HepG2 (cell line): ENCODE measurements around the gene FXN. TPM values are rescaled to one million over a fixed set of nuclear protein-coding genes. Genes with fewer than 3 reads are reported as not detected.

Source experiments
- ATAC-seq: fragments of 200-7000 bp; cut with Tn5 transposase; 3 replicates; pipeline ENCODE4 v1.9.1; 2020; ENCODE audit warnings: mild to moderate bottlenecking, moderate library complexity
- BruUV-seq: library from RNA; stranded (reverse); fragments of 400-500 nt; replicated peaks from 2 replicates; lab custom pipeline; 2021; lab: Mats Ljungman, UMichigan
- CTCF ChIA-PET: fragments of 300-600 bp; formaldehyde crosslinking; extraction: SDS; loops from one replicate; lab custom pipeline; 2021; ENCODE audit warnings: low total read pairs, inconsistent platforms, low intra/inter-chr PET ratio; lab: Yijun Ruan, JAX
- POLR2A ChIA-PET: fragments of 350-600 bp; sonication (Branson Sonifier 250); formaldehyde crosslinking; loops from one replicate; lab custom pipeline; 2020; ENCODE audit warnings: antibody characterized with exemption, inconsistent platforms; lab: Yijun Ruan, JAX
- DNase-seq: peaks from one replicate; pipeline ENCODE4 v3.0.0-alpha.2; 2015; ENCODE audit warnings: low spot score
- FAIRE-seq: peaks from 3 replicates; lab custom pipeline; 2011; peaks lifted over from hg19 to GRCh38; lab: Jason Lieb, UNC
- H2AFZ ChIP-seq: one replicate; pipeline ENCODE4 v1.6.1; 2011; ENCODE audit warnings: low read length, inconsistent platforms
- H3K27ac ChIP-seq: fragments of 300-600 bp; 3 replicates; pipeline ENCODE4 v1.8.0; 2011; ENCODE audit warnings: mixed run types, mild to moderate bottlenecking, mixed read lengths, low read length, inconsistent platforms; ENCODE audit not compliant: insufficient read depth; ENCODE audit errors: extremely low read length
- H3K27me3 ChIP-seq, 2 experiments: fragments of 200-600 bp in 1 of 2; 2 replicates in 1 of 2; 3 replicates in 1 of 2; pipeline versions ENCODE4 v1.6.0 to v1.8.0; 2011; ENCODE audit warnings: low read length in 2 of 2, mild to moderate bottlenecking in 2 of 2, moderate library complexity in 2 of 2, inconsistent platforms in 1 of 2; ENCODE audit not compliant: insufficient read depth in 2 of 2, control insufficient read depth in 1 of 2
- H3K36me3 ChIP-seq, 2 experiments: fragments of 200-600 bp in 1 of 2; replicated peaks in 1 of 2; 2 replicates in 1 of 2; 3 replicates in 1 of 2; pipeline versions ENCODE4 v1.5.1 to v1.8.0; 2011; ENCODE audit warnings: low read length in 2 of 2, inconsistent platforms in 1 of 2; ENCODE audit not compliant: insufficient read depth in 2 of 2, control insufficient read depth in 1 of 2
- H3K4me1 ChIP-seq: 2 replicates; pipeline ENCODE4 v1.5.1; 2012; ENCODE audit warnings: low read length, inconsistent platforms; ENCODE audit not compliant: insufficient read depth
- H3K4me2 ChIP-seq: 2 replicates; pipeline ENCODE4 v1.6.0; 2011; ENCODE audit warnings: low read depth, low read length, inconsistent platforms
- H3K4me3 ChIP-seq, 3 experiments: fragments of 200-600 bp in 1 of 3; sonication (generic), shearing (Covaris generic) in 1 of 3; replicated peaks in 1 of 3; 2 replicates each; pipeline ENCODE4 v1.5.1; 2011 to 2016; ENCODE audit warnings: low read length in 3 of 3, inconsistent platforms in 2 of 3, low read depth in 2 of 3, mild to moderate bottlenecking in 2 of 3, control low read depth in 1 of 3, mixed read lengths in 1 of 3; ENCODE audit not compliant: insufficient read depth in 1 of 3
- H3K79me2 ChIP-seq: one replicate; pipeline ENCODE4 v1.6.1; 2011; ENCODE audit warnings: low read length, inconsistent platforms; ENCODE audit not compliant: insufficient read depth
- H3K9ac ChIP-seq: 2 replicates; pipeline ENCODE4 v1.6.0; 2011; ENCODE audit warnings: mild to moderate bottlenecking, low read depth, low read length, inconsistent platforms; ENCODE audit not compliant: insufficient read depth
- H3K9me3 ChIP-seq: 2 replicates; pipeline ENCODE4 v1.5.1; 2012; ENCODE audit warnings: mild to moderate bottlenecking, low read length
- H4K20me1 ChIP-seq: 2 replicates; pipeline ENCODE4 v1.6.0; 2011; ENCODE audit warnings: inconsistent platforms, mild to moderate bottlenecking, low read length, moderate library complexity; ENCODE audit not compliant: insufficient read depth
- ARNT2 ChIP-seq: sonication (generic); formaldehyde crosslinking; IDR thresholded peaks from 2 replicates; pipeline ENCODE4 v1.8.0; 2022; ENCODE audit warnings: mild to moderate bottlenecking, low read depth, missing genetic modification reagents, moderate library complexity
- GABPB1 ChIP-seq: IDR thresholded peaks from 2 replicates; pipeline ENCODE4 v1.6.1; 2016; ENCODE audit warnings: mild to moderate bottlenecking, missing genetic modification reagents, moderate library complexity, missing compliant biosample characterization
- KAT8 ChIP-seq: IDR thresholded peaks from 2 replicates; pipeline ENCODE4 v1.6.1; 2016; ENCODE audit warnings: missing genetic modification reagents, missing compliant biosample characterization
- MTA1 ChIP-seq: sonication (generic); formaldehyde crosslinking; IDR thresholded peaks from 2 replicates; pipeline ENCODE4 v1.4.0; 2020; ENCODE audit warnings: missing genetic modification reagents, mild to moderate bottlenecking, borderline replicate concordance
- SMARCC2 ChIP-seq: fragments of 450-650 bp; IDR thresholded peaks from 2 replicates; pipeline ENCODE4 v1.6.1; 2017; ENCODE audit warnings: antibody characterized with exemption, mild to moderate bottlenecking
- TCF12 ChIP-seq, 2 experiments: fragments of 450-650 bp in 1 of 2; sonication (generic) in 1 of 2; formaldehyde crosslinking in 1 of 2; IDR thresholded peaks; 2 replicates each; pipeline versions ENCODE4 v1.6.1 to v1.8.0; 2017 to 2022; ENCODE audit warnings: antibody characterized with exemption in 1 of 2, mild to moderate bottlenecking in 1 of 2, missing genetic modification reagents in 1 of 2, moderate library complexity in 1 of 2
- TRIM24 ChIP-seq: sonication (generic); formaldehyde crosslinking; IDR thresholded peaks from 2 replicates; pipeline ENCODE4 v1.8.0; 2022; ENCODE audit warnings: mild to moderate bottlenecking, missing genetic modification reagents
- ZFP90 ChIP-seq: sonication (generic); formaldehyde crosslinking; IDR thresholded peaks from 2 replicates; pipeline ENCODE4 v1.8.0; 2022; ENCODE audit warnings: missing genetic modification reagents, mild to moderate bottlenecking, inconsistent platforms, borderline replicate concordance
- ZNF12 ChIP-seq: sonication (generic); formaldehyde crosslinking; IDR thresholded peaks from 2 replicates; pipeline ENCODE4 v1.5.0; 2020; ENCODE audit warnings: missing genetic modification reagents
- WGBS: methylation state at CpG from one replicate; pipeline ENCODE4 v1.1.6; 2017; ENCODE audit warnings: low lambda C conversion rate; 5-methylcytosine and 5-hydroxymethylcytosine counted together
- in situ Hi-C: cut with HindIII; loops from 2 replicates; pipeline ENCODE4 v1.10.0; 2017; ENCODE audit warnings: low pct_unique_long_range_greater_than_20kb; ENCODE audit not compliant: extremely low pct_ligation_motif_present
- intact Hi-C: fragments of 100-400 bp; cut with micrococcal nuclease; formaldehyde crosslinking; loops from one replicate; pipeline ENCODE4 v1.10.0; 2022; ENCODE audit not compliant: unreplicated experiment
- polyA plus RNA-seq, 8 experiments: library from polyadenylated mRNA; depleted of rRNA in 3 of 8; stranded (reverse) in 7 of 8; unstranded in 1 of 8; fragments of >200 nt; fragmentation: Illumina TruSeq in 4 of 8; extraction: Trizol in 4 of 8; gene quantifications; 2 replicates each; pipeline versions ENCODE4 v1.2.1 to v1.2.3, GENCODE V29; 2011 to 2016; ENCODE audit warnings: low read depth in 4 of 8, missing spikeins in 1 of 8, mixed read lengths in 1 of 8; ENCODE audit not compliant: insufficient read depth in 1 of 8
- total RNA-seq, 5 experiments: library from RNA; depleted of rRNA; stranded (reverse); fragments of >200 nt; fragmentation: Illumina TruSeq; extraction: Trizol; gene quantifications; 2 replicates each; pipeline ENCODE4 v1.2.3, GENCODE V29; 2016; ENCODE audit warnings: low read depth in 1 of 5
- TF ChIP-seq, protein P1 (sequence below): IDR thresholded peaks from 2 replicates; pipeline ENCODE4 v1.6.1; 2016
- TF ChIP-seq, protein P2 (sequence below): sonication (generic); formaldehyde crosslinking; IDR thresholded peaks from 2 replicates; pipeline ENCODE4 v1.4.0; 2020; ENCODE audit warnings: missing genetic modification reagents, low read depth, mild to moderate bottlenecking, borderline replicate concordance
- TF ChIP-seq, protein P3 (sequence below): sonication (generic); formaldehyde crosslinking; IDR thresholded peaks from 2 replicates; pipeline ENCODE4 v1.4.0; 2020; ENCODE audit warnings: missing genetic modification reagents, borderline replicate concordance
- TF ChIP-seq, protein P4 (sequence below): IDR thresholded peaks from 2 replicates; pipeline ENCODE4 v1.4.0; 2020; ENCODE audit warnings: mild to moderate bottlenecking, missing genetic modification reagents
- TF ChIP-seq, protein P5 (sequence below): sonication (generic); formaldehyde crosslinking; IDR thresholded peaks from 2 replicates; pipeline ENCODE4 v1.5.0; 2020; ENCODE audit warnings: missing genetic modification reagents

Gene FXN
- total and polyA plus RNA-seq, 2 of the 13 experiments (the other 11 are each of a cell fraction or from before 2014, with no cell fraction given) = 24.1 to 26.0 TPM

DNA sequence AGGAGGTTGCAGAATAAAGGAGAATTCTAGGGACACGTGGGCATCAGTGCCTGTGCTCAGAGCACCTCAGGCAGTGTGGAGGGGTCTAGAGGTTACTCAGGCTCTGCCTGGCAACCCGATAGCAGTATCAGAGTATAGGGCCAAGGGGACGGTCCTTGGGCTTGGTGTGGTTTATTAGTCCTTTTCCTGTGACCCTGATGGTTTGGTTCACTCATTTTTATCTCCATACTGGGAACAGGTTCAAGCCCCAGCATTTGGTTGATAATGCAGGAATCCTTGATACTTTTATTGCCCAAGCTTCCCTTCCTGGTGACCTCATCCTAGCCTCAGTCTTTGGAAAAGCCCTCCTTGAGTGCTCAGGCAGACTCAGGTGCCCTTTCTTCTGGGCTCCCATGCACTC lies 35.5 kb downstream of the FXN start:
- H3K36me3 ChIP-seq = peaks cover 19 to 57% of the 10 kb centered on the region in 2 experiments
- TF ChIP-seq KAT8 (CRISPR knock-in tag) (no peak), ARNT2 (CRISPR knock-in tag) (no peak), TCF12 (IDR thresholded peaks at IDR 0.05) (no peak), TCF12 (CRISPR knock-in tag; IDR thresholded peaks at IDR 0.05) (no peak), SMARCC2 (no peak), ZNF12 (CRISPR knock-in tag) (no peak), ZFP90 (CRISPR knock-in tag) (no peak), TRIM24 (no peak), GABPB1 (no peak), MTA1 (CRISPR knock-in tag) (no peak)
- TF ChIP-seq, protein P1, sequence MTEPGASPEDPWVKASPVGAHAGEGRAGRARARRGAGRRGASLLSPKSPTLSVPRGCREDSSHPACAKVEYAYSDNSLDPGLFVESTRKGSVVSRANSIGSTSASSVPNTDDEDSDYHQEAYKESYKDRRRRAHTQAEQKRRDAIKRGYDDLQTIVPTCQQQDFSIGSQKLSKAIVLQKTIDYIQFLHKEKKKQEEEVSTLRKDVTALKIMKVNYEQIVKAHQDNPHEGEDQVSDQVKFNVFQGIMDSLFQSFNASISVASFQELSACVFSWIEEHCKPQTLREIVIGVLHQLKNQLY = no peak
- TF ChIP-seq, protein P2, sequence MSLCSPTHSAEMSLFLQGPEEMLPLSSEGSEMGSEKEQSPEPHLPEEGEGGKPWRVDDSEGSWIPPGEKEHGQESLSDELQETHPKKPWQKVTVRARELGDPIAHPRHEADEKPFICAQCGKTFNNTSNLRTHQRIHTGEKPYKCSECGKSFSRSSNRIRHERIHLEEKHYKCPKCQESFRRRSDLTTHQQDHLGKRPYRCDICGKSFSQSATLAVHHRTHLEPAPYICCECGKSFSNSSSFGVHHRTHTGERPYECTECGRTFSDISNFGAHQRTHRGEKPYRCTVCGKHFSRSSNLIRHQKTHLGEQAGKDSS (CRISPR knock-in tag) = no peak
- TF ChIP-seq, protein P3, sequence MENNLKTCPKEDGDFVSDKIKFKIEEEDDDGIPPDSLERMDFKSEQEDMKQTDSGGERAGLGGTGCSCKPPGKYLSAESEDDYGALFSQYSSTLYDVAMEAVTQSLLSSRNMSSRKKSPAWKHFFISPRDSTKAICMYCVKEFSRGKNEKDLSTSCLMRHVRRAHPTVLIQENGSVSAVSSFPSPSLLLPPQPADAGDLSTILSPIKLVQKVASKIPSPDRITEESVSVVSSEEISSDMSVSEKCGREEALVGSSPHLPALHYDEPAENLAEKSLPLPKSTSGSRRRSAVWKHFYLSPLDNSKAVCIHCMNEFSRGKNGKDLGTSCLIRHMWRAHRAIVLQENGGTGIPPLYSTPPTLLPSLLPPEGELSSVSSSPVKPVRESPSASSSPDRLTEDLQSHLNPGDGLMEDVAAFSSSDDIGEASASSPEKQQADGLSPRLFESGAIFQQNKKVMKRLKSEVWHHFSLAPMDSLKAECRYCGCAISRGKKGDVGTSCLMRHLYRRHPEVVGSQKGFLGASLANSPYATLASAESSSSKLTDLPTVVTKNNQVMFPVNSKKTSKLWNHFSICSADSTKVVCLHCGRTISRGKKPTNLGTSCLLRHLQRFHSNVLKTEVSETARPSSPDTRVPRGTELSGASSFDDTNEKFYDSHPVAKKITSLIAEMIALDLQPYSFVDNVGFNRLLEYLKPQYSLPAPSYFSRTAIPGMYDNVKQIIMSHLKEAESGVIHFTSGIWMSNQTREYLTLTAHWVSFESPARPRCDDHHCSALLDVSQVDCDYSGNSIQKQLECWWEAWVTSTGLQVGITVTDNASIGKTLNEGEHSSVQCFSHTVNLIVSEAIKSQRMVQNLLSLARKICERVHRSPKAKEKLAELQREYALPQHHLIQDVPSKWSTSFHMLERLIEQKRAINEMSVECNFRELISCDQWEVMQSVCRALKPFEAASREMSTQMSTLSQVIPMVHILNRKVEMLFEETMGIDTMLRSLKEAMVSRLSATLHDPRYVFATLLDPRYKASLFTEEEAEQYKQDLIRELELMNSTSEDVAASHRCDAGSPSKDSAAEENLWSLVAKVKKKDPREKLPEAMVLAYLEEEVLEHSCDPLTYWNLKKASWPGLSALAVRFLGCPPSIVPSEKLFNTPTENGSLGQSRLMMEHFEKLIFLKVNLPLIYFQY (CRISPR knock-in tag) = no peak
- TF ChIP-seq, protein P4, sequence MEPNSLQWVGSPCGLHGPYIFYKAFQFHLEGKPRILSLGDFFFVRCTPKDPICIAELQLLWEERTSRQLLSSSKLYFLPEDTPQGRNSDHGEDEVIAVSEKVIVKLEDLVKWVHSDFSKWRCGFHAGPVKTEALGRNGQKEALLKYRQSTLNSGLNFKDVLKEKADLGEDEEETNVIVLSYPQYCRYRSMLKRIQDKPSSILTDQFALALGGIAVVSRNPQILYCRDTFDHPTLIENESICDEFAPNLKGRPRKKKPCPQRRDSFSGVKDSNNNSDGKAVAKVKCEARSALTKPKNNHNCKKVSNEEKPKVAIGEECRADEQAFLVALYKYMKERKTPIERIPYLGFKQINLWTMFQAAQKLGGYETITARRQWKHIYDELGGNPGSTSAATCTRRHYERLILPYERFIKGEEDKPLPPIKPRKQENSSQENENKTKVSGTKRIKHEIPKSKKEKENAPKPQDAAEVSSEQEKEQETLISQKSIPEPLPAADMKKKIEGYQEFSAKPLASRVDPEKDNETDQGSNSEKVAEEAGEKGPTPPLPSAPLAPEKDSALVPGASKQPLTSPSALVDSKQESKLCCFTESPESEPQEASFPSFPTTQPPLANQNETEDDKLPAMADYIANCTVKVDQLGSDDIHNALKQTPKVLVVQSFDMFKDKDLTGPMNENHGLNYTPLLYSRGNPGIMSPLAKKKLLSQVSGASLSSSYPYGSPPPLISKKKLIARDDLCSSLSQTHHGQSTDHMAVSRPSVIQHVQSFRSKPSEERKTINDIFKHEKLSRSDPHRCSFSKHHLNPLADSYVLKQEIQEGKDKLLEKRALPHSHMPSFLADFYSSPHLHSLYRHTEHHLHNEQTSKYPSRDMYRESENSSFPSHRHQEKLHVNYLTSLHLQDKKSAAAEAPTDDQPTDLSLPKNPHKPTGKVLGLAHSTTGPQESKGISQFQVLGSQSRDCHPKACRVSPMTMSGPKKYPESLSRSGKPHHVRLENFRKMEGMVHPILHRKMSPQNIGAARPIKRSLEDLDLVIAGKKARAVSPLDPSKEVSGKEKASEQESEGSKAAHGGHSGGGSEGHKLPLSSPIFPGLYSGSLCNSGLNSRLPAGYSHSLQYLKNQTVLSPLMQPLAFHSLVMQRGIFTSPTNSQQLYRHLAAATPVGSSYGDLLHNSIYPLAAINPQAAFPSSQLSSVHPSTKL (CRISPR knock-in tag) = no peak
- TF ChIP-seq, protein P5, sequence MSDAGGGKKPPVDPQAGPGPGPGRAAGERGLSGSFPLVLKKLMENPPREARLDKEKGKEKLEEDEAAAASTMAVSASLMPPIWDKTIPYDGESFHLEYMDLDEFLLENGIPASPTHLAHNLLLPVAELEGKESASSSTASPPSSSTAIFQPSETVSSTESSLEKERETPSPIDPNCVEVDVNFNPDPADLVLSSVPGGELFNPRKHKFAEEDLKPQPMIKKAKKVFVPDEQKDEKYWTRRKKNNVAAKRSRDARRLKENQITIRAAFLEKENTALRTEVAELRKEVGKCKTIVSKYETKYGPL (CRISPR knock-in tag) = no peak

More for the DNA sequence above, 35.5 kb downstream of the FXN start:
- Histone ChIP-seq H3K79me2 (no peaks in the 10 kb centered on the region), H3K4me1 (peaks cover 5% of the 10 kb centered on the region), H3K4me2 (no peak overlapping the region), H3K9ac (no peak overlapping the region), H2AFZ (no peak overlapping the region), H3K4me3 (no peak overlapping the region), H3K27ac (no peak overlapping the region), H3K27me3 (no peaks in the 10 kb centered on the region), H3K9me3 (no peaks in the 10 kb centered on the region), H4K20me1 (no peaks in the 10 kb centered on the region)
- BruUV-seq = no TSS peak
- 97% methylated on average over 3 of the region's 3 CpGs for WGBS
- intact Hi-C loops (no loop called here), in situ Hi-C loops (no loop called here)
- ChIA-PET POLR2A (no interaction called here), CTCF (no interaction called here)
- DNase-seq (no peak), ATAC-seq (no peak), FAIRE-seq (no peak)
